Stimulated activated CD8-positive, alpha-beta memory T cell treated with anti-CD3 and anti-CD28 coated beads, Interleukin-2, amount 100 ng/mL, for 48 hours (primary cell): Measurements from ENCODE around the gene VWA2.
"Not testable (repeated sequence)": the region's sequence is repeated elsewhere in the genome, so short reads cannot be mapped to it uniquely, and the experiment has no call there.

Experiments used
- DNase-seq, 2 donors: peaks; one replicate each; pipeline ENCODE4 v3.0.0-alpha.2; 2020; ENCODE audit warnings: low read depth in 2 of 2

Gene VWA2

GRCh38 chr10:114319406-114320248, 80.6 kb downstream of the VWA2 start:
- no peak for DNase-seq

GRCh38 chr10:114320249-114321116, 81.4 kb downstream of the VWA2 start:
- DNase-seq = no peak

- DNase-seq = no peak
Measured at GRCh38 chr10:114322344-114322743, 83.3 kb downstream of the VWA2 start.

GRCh38 chr10:114323023-114323422, 84.0 kb downstream of the VWA2 start:
- DNase-seq = no peak

- DNase-seq = no peak
Measured at GRCh38 chr10:114326795-114327194, 87.7 kb downstream of the VWA2 start.

- DNase-seq = no peak
Measured at GRCh38 chr10:114327537-114328440, 88.7 kb downstream of the VWA2 start.

- no peak for DNase-seq
Measured at GRCh38 chr10:114328441-114328812, 89.4 kb downstream of the VWA2 start.

GRCh38 chr10:114328874-114329273, 89.8 kb downstream of the VWA2 start:
- DNase-seq = no peak

GRCh38 chr10:114329634-114330365, 90.7 kb downstream of the VWA2 start:
- no peak for DNase-seq

- no peak for DNase-seq
Measured at GRCh38 chr10:114332301-114333192, 93.5 kb downstream of the VWA2 start.

- DNase-seq = not testable (repeated sequence)
Measured at GRCh38 chr10:114333441-114333840, 94.4 kb downstream of the VWA2 start.

- DNase-seq = no peak
Measured at GRCh38 chr10:114334301-114334700, 95.2 kb downstream of the VWA2 start.

- DNase-seq = no peak
Measured at GRCh38 chr10:114335614-114336013, 96.6 kb downstream of the VWA2 start.

GRCh38 chr10:114336823-114337509, 97.9 kb downstream of the VWA2 start:
- no peak for DNase-seq

- peak; percentile 1 to 49 for DNase-seq
Measured at GRCh38 chr10:114337510-114338462, 98.7 kb downstream of the VWA2 start.

- DNase-seq = no peak
Measured at GRCh38 chr10:114340816-114341215, 101.8 kb downstream of the VWA2 start.
